Esophagus squamous epithelium (tissue), 4 donors: ENCODE measurements around the gene RAB15.

Experiments used
- POLR2A ChIP-seq, 4 donors: fragments of 450-650 bp; IDR thresholded peaks; one replicate each; pipeline ENCODE4 v1.6.1; 2017; ENCODE audit warnings: antibody characterized with exemption in 4 of 4, mild to moderate bottlenecking in 4 of 4, moderate library complexity in 3 of 4
- TF ChIP-seq, protein P1 (sequence below), 6 experiments: fragments of 450-650 bp in 4 of 6; fragments of 200-600 bp in 2 of 6; sonication (generic) in 2 of 6; IDR thresholded peaks; one replicate each; pipeline ENCODE4 v1.5.1; 2016 to 2019; ENCODE audit warnings: antibody characterized with exemption in 6 of 6, mild to moderate bottlenecking in 4 of 6, moderate library complexity in 4 of 6

DNA sequence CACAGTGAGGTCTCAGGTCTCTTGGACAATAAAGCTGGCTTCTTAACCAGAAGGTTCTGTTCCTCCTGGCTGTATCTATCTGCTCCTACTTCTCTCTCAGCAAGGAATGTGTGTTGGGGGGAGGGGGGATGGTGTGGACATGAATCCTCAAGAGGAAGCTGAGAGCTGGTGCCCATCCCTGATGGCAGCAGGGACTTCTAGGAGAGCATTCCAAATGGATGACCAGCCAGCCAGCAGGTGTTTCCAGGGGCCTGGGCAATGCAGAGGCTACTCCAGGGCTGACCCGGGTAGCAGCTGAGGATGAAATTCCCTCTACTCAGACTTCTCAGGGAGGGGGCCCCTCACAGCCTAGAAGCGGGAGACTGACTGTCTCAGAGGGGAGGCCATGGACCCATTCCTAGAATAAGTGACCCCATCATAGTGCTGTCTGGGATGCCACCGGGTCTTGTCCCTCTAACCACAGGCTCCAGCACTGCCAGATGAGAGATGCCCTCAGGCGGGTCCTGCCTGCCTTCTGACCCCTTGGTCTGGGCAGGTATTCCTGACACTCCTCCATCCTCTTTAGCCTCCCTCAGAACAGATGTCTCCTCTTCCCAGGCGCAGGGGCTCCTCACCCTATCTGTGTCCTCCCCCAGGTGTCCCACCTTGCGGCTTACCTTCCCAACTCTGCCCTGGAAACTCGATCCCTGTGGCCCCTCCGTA lies 1.2 kb downstream of the RAB15 start:
- TF ChIP-seq, protein P1, sequence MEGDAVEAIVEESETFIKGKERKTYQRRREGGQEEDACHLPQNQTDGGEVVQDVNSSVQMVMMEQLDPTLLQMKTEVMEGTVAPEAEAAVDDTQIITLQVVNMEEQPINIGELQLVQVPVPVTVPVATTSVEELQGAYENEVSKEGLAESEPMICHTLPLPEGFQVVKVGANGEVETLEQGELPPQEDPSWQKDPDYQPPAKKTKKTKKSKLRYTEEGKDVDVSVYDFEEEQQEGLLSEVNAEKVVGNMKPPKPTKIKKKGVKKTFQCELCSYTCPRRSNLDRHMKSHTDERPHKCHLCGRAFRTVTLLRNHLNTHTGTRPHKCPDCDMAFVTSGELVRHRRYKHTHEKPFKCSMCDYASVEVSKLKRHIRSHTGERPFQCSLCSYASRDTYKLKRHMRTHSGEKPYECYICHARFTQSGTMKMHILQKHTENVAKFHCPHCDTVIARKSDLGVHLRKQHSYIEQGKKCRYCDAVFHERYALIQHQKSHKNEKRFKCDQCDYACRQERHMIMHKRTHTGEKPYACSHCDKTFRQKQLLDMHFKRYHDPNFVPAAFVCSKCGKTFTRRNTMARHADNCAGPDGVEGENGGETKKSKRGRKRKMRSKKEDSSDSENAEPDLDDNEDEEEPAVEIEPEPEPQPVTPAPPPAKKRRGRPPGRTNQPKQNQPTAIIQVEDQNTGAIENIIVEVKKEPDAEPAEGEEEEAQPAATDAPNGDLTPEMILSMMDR (IDR thresholded peaks at IDR 0.05) = no peak
- no peak for TF ChIP-seq POLR2A (IDR thresholded peaks at IDR 0.05)
